Astrocyte of the cerebellum (primary cell): ENCODE results near the gene GAK.
A peak's percentile ranks its signal among the peaks of the same experiment; 100 is the strongest.

Experiments
- DNase-seq: peaks from one replicate; pipeline ENCODE4 v3.0.0-alpha.2; 2011; ENCODE audit warnings: low read depth
- H3K4me3 ChIP-seq: 2 replicates; pipeline ENCODE4 v1.5.1; 2011; ENCODE audit warnings: mild to moderate bottlenecking, low read depth, low read length, moderate library complexity
- in situ Hi-C: cut with HindIII; loops from 2 replicates; pipeline ENCODE4 v1.10.0; 2017; ENCODE audit warnings: low sequenced_read_pairs
- TF ChIP-seq, protein P1 (sequence below): IDR thresholded peaks from 2 replicates; pipeline ENCODE4 v1.5.1; 2012; ENCODE audit warnings: low read length, low read depth, moderate library complexity, mild to moderate bottlenecking; ENCODE audit errors: missing control alignments

The GAK gene

DNA sequence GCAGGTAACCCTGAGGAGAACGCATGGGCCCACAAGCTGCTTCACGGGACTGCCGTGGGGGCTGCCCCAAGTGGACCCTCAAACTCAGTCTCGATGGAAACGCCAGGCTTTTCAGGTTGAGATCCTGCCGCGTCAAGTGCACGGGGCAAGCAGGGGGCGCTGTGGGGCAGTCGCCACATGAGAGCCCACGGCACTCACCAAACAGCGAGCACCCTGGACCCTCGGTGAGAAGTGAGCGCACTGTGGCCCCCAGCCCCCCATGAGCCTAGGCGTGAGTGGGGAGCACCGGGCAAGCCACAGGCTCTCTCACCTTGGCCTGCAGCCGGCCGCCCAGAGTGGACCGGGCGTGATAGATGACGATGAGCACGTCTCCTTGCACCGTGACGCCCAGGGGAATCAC is 55.3 kb downstream of the GAK start:
- in situ Hi-C loops, result no loop called here
- TF ChIP-seq, protein P1, sequence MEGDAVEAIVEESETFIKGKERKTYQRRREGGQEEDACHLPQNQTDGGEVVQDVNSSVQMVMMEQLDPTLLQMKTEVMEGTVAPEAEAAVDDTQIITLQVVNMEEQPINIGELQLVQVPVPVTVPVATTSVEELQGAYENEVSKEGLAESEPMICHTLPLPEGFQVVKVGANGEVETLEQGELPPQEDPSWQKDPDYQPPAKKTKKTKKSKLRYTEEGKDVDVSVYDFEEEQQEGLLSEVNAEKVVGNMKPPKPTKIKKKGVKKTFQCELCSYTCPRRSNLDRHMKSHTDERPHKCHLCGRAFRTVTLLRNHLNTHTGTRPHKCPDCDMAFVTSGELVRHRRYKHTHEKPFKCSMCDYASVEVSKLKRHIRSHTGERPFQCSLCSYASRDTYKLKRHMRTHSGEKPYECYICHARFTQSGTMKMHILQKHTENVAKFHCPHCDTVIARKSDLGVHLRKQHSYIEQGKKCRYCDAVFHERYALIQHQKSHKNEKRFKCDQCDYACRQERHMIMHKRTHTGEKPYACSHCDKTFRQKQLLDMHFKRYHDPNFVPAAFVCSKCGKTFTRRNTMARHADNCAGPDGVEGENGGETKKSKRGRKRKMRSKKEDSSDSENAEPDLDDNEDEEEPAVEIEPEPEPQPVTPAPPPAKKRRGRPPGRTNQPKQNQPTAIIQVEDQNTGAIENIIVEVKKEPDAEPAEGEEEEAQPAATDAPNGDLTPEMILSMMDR, result peak; percentile 30
- no peak for DNase-seq
- no peak overlapping the region for H3K4me3 ChIP-seq

DNA sequence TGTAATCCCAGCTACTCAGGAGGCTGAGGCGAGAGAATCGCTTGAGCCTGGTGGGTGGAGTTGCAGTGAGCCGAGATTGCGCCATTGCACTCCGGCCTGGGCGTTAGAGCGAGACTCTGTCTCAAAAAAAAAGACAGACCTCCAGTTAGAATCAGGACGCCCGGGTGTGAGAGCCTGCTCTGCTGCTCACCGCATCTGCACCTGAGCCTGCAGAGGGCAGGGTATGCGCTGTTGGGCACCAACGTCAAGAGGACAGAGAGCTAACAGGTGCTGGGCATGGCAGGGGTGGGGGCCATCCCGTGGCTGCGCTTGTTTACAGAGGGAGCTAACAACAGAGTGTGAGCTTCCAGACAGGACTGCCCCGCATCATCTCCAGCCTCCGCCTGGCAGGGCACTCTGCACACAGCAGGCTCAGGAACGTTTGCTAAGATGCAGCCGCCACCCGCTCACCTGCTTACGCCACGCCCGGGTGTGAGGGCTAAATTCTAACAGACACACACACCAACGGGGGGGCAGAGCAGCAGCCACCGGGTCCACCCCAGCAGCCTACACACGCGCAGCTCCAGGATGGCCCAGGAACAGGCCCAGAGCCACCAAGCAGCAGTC is 56.2 kb downstream of the GAK start:
- TF ChIP-seq, protein P1, result no peak
- in situ Hi-C loops, result no loop called here
- DNase-seq, result no peak
- H3K4me3 ChIP-seq, result no peak overlapping the region

DNA sequence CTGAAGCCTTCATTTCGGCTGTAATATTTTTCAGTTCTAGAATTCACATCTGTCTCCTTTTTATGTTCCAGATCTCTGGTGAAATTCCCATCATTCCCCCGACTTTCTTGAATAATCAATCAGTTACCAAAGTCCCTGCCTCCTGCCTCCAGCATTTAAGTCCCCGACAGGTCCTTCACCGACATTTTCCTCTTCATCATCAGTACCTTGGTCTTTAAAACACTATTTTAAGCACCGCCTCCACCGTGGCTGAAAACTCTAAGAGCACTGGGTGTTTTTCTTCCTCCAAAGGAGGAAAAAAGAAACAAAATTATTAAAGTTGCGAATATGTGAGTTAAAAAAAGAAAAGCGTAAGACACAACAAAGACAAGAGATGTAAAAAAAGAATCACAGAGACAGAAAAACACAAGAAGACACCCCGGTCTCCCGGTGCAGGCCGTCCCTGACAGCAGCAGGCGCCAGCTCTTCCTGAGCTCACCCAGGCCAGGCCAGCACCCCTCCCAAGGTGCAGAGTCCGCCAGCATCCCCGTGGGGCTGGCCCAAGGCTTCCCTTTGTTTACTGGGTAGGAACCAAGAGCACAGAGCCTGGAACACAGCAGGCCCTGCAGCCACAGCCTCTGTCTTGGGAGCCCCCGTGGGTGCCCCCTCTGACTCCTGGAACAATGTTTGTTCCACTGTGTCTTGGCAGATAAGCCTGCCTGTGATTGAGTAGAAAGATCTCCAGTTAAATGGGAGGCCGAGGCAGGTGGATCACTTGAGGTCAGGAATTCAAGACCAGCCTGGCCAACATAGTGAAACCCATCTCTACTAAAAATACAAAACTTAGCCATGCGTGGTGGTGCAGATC is 56.9 kb downstream of the GAK start:
- in situ Hi-C loops, result no loop called here
- no peak for DNase-seq
- no peak overlapping the region for H3K4me3 ChIP-seq
- TF ChIP-seq, protein P1, result no peak

DNA sequence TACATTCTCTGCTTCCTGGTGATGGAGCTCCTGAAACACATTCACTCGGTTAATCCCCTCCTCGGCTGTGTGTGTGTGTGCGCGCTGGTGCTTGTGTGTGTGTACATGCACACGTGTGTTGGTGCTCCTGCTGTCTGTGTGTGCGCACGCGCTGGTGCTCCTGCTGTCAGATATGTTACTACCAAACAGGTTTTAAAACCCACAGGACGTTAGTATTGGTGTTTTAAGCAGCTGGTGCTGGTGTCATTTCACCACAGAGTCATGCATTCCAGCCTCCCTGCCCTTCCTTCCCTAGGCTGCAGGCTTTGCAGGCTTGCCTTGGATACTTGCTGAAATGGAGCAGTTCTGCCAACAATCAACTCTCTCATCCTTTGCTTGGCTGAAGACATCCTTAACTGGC is 58.1 kb downstream of the GAK start:
- TF ChIP-seq, protein P1, result no peak
- DNase-seq, result no peak
- in situ Hi-C loops, result no loop called here

DNA sequence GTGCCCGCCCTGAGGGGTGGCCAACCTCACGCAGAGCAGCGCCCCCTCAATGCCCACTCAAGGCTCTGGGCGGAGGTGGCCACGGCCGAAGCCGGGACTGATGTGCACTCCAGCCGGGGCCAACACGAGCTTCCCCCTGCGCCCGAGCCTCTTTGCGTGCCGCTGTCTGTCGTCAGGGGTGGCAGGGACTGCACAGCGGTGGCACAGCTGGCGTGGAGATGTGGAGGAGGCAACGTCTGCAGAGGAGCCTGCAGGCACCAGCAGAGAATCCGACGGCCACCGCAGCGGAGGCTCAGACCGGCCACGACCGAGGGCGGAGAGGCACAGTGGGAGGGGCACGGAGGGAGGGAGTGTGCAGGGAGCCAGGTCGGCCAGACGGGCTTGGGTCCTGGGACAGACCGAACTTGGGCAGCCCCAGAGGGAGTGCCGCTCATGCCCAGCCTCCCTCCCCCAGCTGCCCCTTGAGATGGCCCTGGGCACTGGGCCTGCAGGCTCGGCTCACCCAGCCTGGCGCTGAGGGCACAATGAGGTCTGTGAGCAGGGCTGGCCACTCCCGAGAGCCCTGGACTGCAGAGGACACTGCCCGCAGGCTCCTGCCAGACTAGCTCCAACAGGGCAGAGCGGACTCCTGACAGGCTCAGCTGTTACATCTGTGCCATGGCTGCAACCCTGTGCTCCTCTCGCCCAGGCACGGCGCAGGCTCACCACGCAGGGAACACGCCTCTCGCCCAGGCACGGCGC is 59.7 kb downstream of the GAK start:
- DNase-seq, result no peak
- in situ Hi-C loops, result no loop called here
- TF ChIP-seq, protein P1, result no peak
- H3K4me3 ChIP-seq, result no peak overlapping the region

More for the DNA sequence above, 58.1 kb downstream of the GAK start:
- H3K4me3 ChIP-seq, result no peak overlapping the region

DNA sequence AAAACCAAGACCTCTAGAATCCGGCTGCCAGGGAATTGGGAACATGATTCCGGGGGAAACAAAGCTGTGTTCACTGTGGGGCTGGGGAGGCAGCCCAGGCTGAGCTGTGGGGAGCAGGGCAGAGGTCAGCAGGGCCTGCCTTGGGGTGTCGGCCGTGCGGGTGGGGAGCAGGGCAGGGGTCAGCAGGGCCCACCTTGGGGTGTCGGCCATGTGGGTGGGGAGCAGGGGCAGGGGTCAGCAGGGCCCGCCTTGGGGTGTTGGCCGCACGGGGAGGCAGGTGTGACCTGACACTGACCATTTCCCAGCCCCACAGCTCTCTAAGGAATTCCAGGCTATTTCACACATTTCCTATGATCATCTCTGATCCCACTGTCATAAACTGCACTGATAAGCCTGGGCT is 60.6 kb downstream of the GAK start:
- TF ChIP-seq, protein P1, result no peak
- no peak for DNase-seq
- in situ Hi-C loops, result no loop called here
- no peak overlapping the region for H3K4me3 ChIP-seq
